ENCODE results near the gene PPP6C. TPM values are rescaled to one million over a fixed set of nuclear protein-coding genes. Genes with fewer than 3 reads are reported as not detected.

Gene PPP6C
- total and polyA plus RNA-seq, 2 of the 13 experiments (the other 11 are each of a cell fraction or from before 2014, with no cell fraction given), result 18.5 to 20.9 TPM

GRCh38 chr9:125143377-125144090 lies 46.1 kb downstream of the PPP6C start, which contains the start of gene SCAI (continued):
- no peak for TF ChIP-seq HCFC1 (IDR thresholded peaks at IDR 0.05; ENCODE audit: low read depth, low read length)
- TF ChIP-seq AHR (CRISPR knock-in tag; IDR thresholded peaks at IDR 0.05), result no peak
- TF ChIP-seq ZMAT3 (CRISPR knock-in tag; conservative IDR thresholded peaks at IDR 0.05), result no peak
- no peak for TF ChIP-seq IKZF4 (CRISPR knock-in tag; IDR thresholded peaks at IDR 0.05; ENCODE audit: borderline replicate concordance, low read depth, not compliant biosample characterization)
- TF ChIP-seq ZNF350 (CRISPR knock-in tag; IDR thresholded peaks at IDR 0.05; ENCODE audit: borderline replicate concordance, low read depth), result peak; percentile 47; the same call in 1 of the 2 replicates
- TF ChIP-seq ZNF251 (CRISPR knock-in tag; IDR thresholded peaks at IDR 0.05), result no peak
- peak; percentile 78; the same call in 1 of the 2 replicates for TF ChIP-seq NRL (CRISPR knock-in tag; IDR thresholded peaks at IDR 0.05; ENCODE audit: borderline replicate concordance)
- peak; percentile 81; the same call in 1 of the 2 replicates for TF ChIP-seq SPEN (CRISPR knock-in tag; IDR thresholded peaks at IDR 0.05; ENCODE audit: low read depth)
- peak; percentile 69; the same call in 1 of the 2 replicates for TF ChIP-seq EEA1 (CRISPR knock-in tag; IDR thresholded peaks at IDR 0.05; ENCODE audit: borderline replicate concordance)
- peak; percentile 23; the same call in 1 of the 2 replicates for TF ChIP-seq GABPA (IDR thresholded peaks at IDR 0.05; ENCODE audit: low read depth, low read length)
- peak; percentile 55 for TF ChIP-seq GABPA (CRISPR knock-in tag; IDR thresholded peaks at IDR 0.05; ENCODE audit: low read depth)
- TF ChIP-seq NR2F2 (IDR thresholded peaks at IDR 0.05; ENCODE audit: borderline replicate concordance, low read depth), result no peak
- TF ChIP-seq, protein P1, sequence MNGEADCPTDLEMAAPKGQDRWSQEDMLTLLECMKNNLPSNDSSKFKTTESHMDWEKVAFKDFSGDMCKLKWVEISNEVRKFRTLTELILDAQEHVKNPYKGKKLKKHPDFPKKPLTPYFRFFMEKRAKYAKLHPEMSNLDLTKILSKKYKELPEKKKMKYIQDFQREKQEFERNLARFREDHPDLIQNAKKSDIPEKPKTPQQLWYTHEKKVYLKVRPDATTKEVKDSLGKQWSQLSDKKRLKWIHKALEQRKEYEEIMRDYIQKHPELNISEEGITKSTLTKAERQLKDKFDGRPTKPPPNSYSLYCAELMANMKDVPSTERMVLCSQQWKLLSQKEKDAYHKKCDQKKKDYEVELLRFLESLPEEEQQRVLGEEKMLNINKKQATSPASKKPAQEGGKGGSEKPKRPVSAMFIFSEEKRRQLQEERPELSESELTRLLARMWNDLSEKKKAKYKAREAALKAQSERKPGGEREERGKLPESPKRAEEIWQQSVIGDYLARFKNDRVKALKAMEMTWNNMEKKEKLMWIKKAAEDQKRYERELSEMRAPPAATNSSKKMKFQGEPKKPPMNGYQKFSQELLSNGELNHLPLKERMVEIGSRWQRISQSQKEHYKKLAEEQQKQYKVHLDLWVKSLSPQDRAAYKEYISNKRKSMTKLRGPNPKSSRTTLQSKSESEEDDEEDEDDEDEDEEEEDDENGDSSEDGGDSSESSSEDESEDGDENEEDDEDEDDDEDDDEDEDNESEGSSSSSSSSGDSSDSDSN (CRISPR knock-in tag; IDR thresholded peaks at IDR 0.05), result peak; percentile 76
- peak; percentile 92; the same call in 1 of the 2 replicates for TF ChIP-seq SOX13 (IDR thresholded peaks at IDR 0.05)
- TF ChIP-seq SOX13 (CRISPR knock-in tag; conservative IDR thresholded peaks at IDR 0.05 in 1 of 2, IDR thresholded peaks at IDR 0.05 in 1 of 2), result no peak; a peak in 1 of 4 replicates
- TF ChIP-seq HNRNPK (IDR thresholded peaks at IDR 0.05; ENCODE audit: low read depth, low read length, poor library complexity, severe bottlenecking), result peak; percentile 67
- TF ChIP-seq RXRB (CRISPR knock-in tag; IDR thresholded peaks at IDR 0.05; ENCODE audit: borderline replicate concordance), result peak; percentile 32; the same call in 1 of the 2 replicates
- TF ChIP-seq FOSL1 (CRISPR knock-in tag; IDR thresholded peaks at IDR 0.05; ENCODE audit: borderline replicate concordance), result no peak
- no peak for TF ChIP-seq ZNF777 (CRISPR knock-in tag; IDR thresholded peaks at IDR 0.05)
- TF ChIP-seq NFYC (CRISPR knock-in tag; IDR thresholded peaks at IDR 0.05), result peak; percentile 98
- TF ChIP-seq, protein P2, sequence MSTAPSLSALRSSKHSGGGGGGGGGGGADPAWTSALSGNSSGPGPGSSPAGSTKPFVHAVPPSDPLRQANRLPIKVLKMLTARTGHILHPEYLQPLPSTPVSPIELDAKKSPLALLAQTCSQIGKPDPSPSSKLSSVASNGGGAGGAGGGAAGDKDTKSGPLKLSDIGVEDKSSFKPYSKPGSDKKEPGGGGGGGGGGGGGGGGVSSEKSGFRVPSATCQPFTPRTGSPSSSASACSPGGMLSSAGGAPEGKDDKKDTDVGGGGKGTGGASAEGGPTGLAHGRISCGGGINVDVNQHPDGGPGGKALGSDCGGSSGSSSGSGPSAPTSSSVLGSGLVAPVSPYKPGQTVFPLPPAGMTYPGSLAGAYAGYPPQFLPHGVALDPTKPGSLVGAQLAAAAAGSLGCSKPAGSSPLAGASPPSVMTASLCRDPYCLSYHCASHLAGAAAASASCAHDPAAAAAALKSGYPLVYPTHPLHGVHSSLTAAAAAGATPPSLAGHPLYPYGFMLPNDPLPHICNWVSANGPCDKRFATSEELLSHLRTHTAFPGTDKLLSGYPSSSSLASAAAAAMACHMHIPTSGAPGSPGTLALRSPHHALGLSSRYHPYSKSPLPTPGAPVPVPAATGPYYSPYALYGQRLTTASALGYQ (CRISPR knock-in tag; IDR thresholded peaks at IDR 0.05), result no peak
- TF ChIP-seq ZSCAN21 (CRISPR knock-in tag; IDR thresholded peaks at IDR 0.05; ENCODE audit: borderline replicate concordance), result peak; percentile 61; the same call in 1 of the 2 replicates
- no peak for TF ChIP-seq ZNF282 (IDR thresholded peaks at IDR 0.05; ENCODE audit: partially characterized antibody)
- TF ChIP-seq CCDC6 (CRISPR knock-in tag; IDR thresholded peaks at IDR 0.05), result peak; percentile 72; the same call in 1 of the 2 replicates
- no peak for TF ChIP-seq MIER2 (CRISPR knock-in tag; IDR thresholded peaks at IDR 0.05)
- TF ChIP-seq ARID2 (CRISPR knock-in tag; IDR thresholded peaks at IDR 0.05; ENCODE audit: borderline replicate concordance), result no peak
- TF ChIP-seq RFXANK (CRISPR knock-in tag; IDR thresholded peaks at IDR 0.05), result no peak
- peak; percentile 60; the same call in 1 of the 2 replicates for TF ChIP-seq ZNF749 (CRISPR knock-in tag; IDR thresholded peaks at IDR 0.05; ENCODE audit: borderline replicate concordance)
